NCI-H128 (cell line): ENCODE results near the gene GPX3.

Experiments
- DNase-seq: peaks from one replicate; lab custom pipeline; 2025; ENCODE audit not compliant: unreplicated experiment; lab: John Stamatoyannopoulos, UW

GPX3 gene

GRCh38 chr5:151056379-151057325 is 36.3 kb downstream of the GPX3 start:
- no peak for DNase-seq

- DNase-seq: no peak
Observed at GRCh38 chr5:151058301-151058700, 37.9 kb downstream of the GPX3 start.

DNA sequence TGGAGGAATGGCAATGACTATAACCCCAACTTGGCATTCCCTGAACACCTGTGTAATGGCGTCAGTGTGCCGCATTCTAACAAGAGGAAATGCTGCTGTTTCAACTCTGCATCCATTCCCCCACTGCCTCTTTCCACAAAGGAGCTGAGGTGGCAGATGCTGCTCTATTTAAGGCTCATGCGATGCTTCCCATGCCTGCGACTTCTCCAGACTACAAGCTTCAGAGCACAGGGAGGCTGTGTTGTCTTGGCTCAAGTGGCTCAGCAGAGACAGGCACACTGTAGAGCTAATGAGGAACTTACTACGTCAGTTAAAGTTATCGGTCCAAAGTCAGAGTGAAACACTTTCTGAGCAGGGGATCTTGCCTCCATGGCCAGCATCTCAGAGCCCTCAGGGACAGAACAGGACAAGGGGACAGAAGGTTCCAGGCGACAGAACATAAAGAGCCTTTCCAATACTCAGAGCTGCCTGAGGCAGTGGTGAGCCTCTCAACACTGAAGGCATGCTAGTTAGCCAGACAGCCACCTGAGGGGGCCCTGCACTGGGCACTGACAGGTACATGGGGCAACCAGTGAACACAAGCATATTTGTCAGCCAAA is 38.6 kb downstream of the GPX3 start:
- DNase-seq: no peak

- DNase-seq: no peak
Observed at GRCh38 chr5:151060742-151061141, 40.4 kb downstream of the GPX3 start.

- DNase-seq: no peak
Observed at GRCh38 chr5:151062405-151063141, 42.2 kb downstream of the GPX3 start.

DNA sequence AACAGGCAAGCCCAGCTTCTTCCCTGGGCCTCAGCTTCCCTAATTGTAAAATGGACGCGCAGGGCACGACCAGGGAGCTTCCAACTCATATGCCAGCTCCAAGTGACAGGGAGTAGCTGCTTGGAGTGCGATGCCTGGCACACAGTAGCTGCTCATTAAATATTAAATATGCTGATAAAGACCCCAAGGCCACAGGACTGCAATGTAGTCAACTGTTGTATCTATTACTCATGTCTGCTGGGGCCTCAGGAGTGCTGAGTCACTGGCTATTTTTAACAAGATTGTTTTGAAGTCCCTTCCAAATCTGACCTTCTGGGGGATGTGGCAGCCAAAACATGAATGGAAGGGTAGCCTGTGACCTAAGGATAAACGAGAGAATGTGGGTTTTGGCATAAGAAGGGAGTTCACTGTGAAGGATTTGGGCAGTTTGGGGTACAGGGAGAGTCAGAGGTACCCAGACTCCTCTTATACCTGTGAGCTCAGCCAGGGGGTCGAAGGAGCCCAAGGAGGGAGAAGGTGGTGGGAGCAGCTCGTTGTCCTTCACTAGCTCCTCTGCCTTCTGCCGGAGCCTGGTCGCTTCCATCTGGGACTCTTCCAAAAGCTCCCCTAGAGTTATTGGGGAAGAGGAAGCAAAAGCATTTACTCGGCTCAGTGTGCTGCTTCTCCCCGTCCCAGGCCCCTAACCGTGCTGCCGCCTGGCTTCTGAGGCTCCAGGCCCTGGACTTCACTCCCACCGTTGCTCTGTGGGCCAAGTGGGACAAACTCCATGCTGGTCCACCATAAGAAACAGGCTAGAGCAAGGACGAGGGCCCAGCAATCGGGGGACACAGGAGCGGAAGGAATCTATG is 43.0 kb downstream of the GPX3 start:
- DNase-seq: no peak

DNA sequence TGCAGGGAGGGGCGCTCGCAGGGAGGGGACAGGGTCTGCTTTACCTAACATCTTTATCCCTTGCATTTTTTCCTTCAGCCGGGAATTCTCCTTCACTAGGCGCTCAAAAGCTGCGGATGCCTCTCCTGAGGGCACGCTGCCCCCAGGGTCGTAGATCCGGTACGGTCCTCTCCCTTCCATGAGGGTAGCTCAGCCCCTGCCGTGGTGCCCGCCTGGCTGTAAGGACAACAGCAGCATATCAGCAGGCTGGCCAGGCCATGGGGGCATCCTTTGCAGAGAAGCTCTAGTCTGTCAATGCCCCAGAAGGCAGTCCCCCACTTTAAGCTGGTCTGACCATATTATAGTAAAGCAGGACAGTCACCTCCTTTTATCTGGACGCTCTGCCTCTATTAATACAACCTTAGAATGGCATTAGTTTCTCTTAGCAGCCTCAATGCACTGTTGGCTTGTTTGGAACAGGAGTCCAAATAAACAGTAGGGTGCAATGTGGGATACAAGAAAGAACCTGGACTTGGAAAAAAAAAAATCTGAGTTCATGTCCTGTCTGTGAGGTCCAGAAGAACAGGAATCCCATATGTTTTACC is 44.6 kb downstream of the GPX3 start:
- no peak for DNase-seq

GRCh38 chr5:151065609-151066008 is 45.2 kb downstream of the GPX3 start:
- DNase-seq: no peak

- no peak for DNase-seq
Observed at GRCh38 chr5:151066920-151067319, 46.5 kb downstream of the GPX3 start.

GRCh38 chr5:151067632-151068432 is 47.4 kb downstream of the GPX3 start:
- DNase-seq: no peak

DNA sequence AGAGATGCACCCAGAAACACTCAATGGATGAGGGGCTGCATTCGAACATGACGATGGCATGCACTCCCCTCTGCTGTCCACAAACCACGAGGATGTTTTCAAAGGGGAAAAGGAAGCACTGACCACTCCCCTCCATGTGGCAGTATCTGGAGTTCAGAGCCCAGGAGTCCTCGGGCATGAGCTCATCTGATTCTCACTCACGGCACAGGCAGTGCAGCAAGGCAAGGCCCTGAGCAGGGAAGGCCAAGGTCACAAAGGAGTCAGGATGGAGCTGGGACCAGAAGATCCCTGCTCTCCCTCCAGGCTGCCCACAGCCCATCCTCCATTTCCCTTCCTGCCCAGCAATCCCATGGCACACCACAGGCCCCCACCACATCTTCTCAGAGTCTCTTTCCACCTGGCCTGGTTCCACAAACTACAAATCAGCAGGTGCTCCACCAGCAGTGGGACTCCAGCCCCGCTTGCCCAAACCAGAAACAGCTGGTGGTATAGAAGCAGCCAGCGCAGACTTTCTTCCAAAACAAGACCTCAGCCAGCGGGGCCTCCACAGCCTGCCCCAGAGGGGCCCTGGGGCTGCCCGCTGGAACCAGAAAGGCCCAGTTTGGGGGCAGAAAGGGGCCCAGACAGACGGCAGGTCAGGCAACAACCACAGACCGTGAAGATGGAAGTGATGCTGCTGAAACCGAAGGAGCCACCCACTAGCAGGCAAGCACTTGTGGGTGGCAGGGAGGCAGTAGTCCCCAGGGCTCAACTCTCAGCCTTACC is 48.2 kb downstream of the GPX3 start:
- no peak for DNase-seq

GRCh38 chr5:151070449-151070848 is 50.1 kb downstream of the GPX3 start:
- DNase-seq: no peak

DNA sequence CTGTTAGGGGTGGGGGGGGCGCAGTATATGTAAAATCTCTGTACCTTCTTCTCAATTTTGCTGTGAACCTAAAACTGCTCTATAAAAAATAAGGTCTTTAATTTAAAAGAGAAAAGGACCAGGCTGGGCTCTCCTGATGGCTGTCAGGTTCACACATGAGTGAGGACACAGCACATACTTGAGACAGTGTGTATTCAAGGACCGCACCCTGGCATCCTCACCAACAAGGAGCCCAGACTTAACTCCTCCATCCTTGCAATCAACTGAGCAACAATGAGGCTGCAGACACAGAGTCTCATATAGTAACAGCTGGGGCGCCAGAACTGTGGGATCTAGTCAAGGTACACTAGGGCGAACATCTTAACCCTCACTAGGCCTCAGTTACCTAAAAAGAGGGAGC is 50.6 kb downstream of the GPX3 start:
- DNase-seq: no peak

- DNase-seq: no peak
Observed at GRCh38 chr5:151071848-151072629, 51.6 kb downstream of the GPX3 start.

DNA sequence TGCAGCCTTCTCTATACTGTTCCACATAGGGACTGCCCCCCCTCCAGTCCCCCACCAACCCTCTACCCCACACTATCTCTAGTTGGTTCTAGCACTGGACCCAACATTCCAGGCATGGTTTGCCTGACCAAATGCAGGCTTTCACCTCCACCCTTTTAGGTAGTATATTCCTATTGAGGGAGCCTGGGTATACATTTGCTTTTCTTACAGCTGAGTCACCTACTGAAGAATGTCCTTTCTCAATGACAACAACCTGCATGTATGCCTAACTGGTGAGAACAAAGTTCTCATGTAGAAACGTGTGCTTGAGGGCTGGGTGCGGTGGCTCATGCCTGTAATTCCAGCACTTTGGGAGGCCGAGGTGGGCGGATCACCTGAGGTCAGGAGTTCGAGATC is 52.2 kb downstream of the GPX3 start:
- DNase-seq: no peak

DNA sequence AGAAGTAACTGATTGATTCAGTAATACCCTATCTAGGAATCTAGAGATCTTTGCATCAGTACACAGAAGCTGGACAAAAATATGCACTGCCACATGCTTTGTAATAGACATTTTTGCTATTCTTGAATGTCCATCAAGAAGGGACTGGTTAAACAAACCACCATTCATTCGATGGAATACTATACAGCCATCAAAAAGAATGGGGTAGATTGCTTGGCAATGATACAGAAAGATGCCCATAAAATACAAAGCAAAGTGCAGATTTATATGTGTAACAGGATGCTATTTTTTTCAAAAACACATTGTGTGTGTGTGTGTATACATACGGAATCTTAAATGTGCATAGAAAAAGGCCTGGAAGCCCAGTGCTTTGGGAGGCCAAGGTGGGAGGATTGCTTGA is 52.9 kb downstream of the GPX3 start:
- DNase-seq: no peak

DNA sequence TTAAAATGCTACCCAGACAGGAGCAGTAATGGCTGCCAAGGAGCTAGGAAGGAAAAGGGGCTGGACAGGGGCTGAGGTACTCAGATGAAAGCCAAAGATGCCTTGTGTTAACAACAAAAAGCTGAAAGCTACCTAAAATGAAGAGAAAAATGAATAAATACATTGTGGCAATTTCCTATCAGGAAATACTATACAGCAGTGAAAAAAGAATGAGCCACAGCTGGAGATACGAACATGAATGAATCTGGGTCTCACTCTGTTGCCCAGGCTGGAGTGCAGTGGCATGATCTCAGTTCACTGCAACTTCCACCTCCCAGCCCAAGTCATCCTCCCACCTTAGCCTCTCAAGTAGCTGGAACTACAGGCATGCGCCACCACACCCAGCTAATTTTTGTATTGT is 54.2 kb downstream of the GPX3 start:
- no peak for DNase-seq

GRCh38 chr5:151075698-151076331 is 55.4 kb downstream of the GPX3 start:
- DNase-seq: no peak
